ENCODE measurements around the gene LARGE1. TPM values are rescaled to one million over a fixed set of nuclear protein-coding genes. Genes with fewer than 3 reads are reported as not detected.
A peak's percentile ranks its signal among the peaks of the same experiment; 100 is the strongest.

Gene LARGE1
- total RNA-seq, 3 donors from 2014 or later: 23.6 to 27.8 (median 26.1) TPM

- intact Hi-C loops (cut with DNase I; ENCODE audit: low total_unique reads): no loop called here
Measured at GRCh38 chr22:33869946-33870345, 50.3 kb downstream of the LARGE1 start.

GRCh38 chr22:33867971-33868370, 52.3 kb downstream of the LARGE1 start:
- DNase-seq (ENCODE audit: low spot score in 2 of 2): no peak
- Histone ChIP-seq H3K4me3 (no peak overlapping the region), H3K4me1 (no peaks in the 10 kb centered on the region), H3K27me3 (no peaks in the 10 kb centered on the region), H3K36me3 (no peaks in the 10 kb centered on the region), H3K27ac (peak overlapping the region in 1 of 2 donors; percentile 57), H3K9me3 (no peaks in the 10 kb centered on the region)
- intact Hi-C loops (cut with DNase I; ENCODE audit: low total_unique reads): no loop called here
- TF ChIP-seq CTCF (IDR thresholded peaks at IDR 0.05): no peak
- TF ChIP-seq POLR2AphosphoS5 (IDR thresholded peaks at IDR 0.05): no peak
- no peak for TF ChIP-seq POLR2A (IDR thresholded peaks at IDR 0.05)

More at GRCh38 chr22:33869946-33870345, 50.3 kb downstream of the LARGE1 start:
- peak overlapping the region in 1 of 2 donors; percentile 57 for H3K27ac ChIP-seq
- H3K36me3 ChIP-seq: no peaks in the 10 kb centered on the region
- DNase-seq (ENCODE audit: low spot score in 2 of 2): no peak
- TF ChIP-seq POLR2AphosphoS5 (IDR thresholded peaks at IDR 0.05): no peak
- no peak for TF ChIP-seq CTCF (IDR thresholded peaks at IDR 0.05)
- TF ChIP-seq POLR2A (IDR thresholded peaks at IDR 0.05): no peak
- H3K4me3 ChIP-seq: no peak overlapping the region
- H3K27me3 ChIP-seq: no peaks in the 10 kb centered on the region
- H3K9me3 ChIP-seq: no peaks in the 10 kb centered on the region
- no peaks in the 10 kb centered on the region for H3K4me1 ChIP-seq

- DNase-seq (ENCODE audit: low spot score in 2 of 2): no peak
- TF ChIP-seq POLR2AphosphoS5 (IDR thresholded peaks at IDR 0.05) (no peak), CTCF (IDR thresholded peaks at IDR 0.05) (no peak), POLR2A (IDR thresholded peaks at IDR 0.05) (no peak)
- no peaks in the 10 kb centered on the region for H3K36me3 ChIP-seq
- no peaks in the 10 kb centered on the region for H3K27me3 ChIP-seq
- intact Hi-C loops (cut with DNase I; ENCODE audit: low total_unique reads): no loop called here
- H3K4me1 ChIP-seq: no peaks in the 10 kb centered on the region
- no peaks in the 10 kb centered on the region for H3K9me3 ChIP-seq
- H3K27ac ChIP-seq: peak overlapping the region; percentile 10 to 57
- no peak overlapping the region for H3K4me3 ChIP-seq
Measured at GRCh38 chr22:33867118-33867866, 53.0 kb downstream of the LARGE1 start.

- no peaks in the 10 kb centered on the region for H3K9me3 ChIP-seq
- H3K4me3 ChIP-seq: no peak overlapping the region
- no peak for DNase-seq (ENCODE audit: low spot score in 2 of 2)
- TF ChIP-seq POLR2A (IDR thresholded peaks at IDR 0.05) (no peak), POLR2AphosphoS5 (IDR thresholded peaks at IDR 0.05) (no peak), CTCF (IDR thresholded peaks at IDR 0.05) (no peak)
- H3K36me3 ChIP-seq: no peaks in the 10 kb centered on the region
- intact Hi-C loops (cut with DNase I; ENCODE audit: low total_unique reads): no loop called here
- H3K27ac ChIP-seq: peak overlapping the region in 1 of 2 donors; percentile 57
- H3K27me3 ChIP-seq: no peaks in the 10 kb centered on the region
- no peaks in the 10 kb centered on the region for H3K4me1 ChIP-seq
Measured at GRCh38 chr22:33866511-33866910, 53.8 kb downstream of the LARGE1 start.

- DNase-seq (ENCODE audit: low spot score in 2 of 2): no peak
- TF ChIP-seq POLR2AphosphoS5 (IDR thresholded peaks at IDR 0.05): no peak
- no peak for TF ChIP-seq CTCF (IDR thresholded peaks at IDR 0.05)
- Histone ChIP-seq H3K27ac (peak overlapping the region in 1 of 2 donors; percentile 38), H3K9me3 (no peaks in the 10 kb centered on the region), H3K4me1 (no peaks in the 10 kb centered on the region), H3K36me3 (no peaks in the 10 kb centered on the region), H3K27me3 (no peaks in the 10 kb centered on the region), H3K4me3 (no peak overlapping the region)
- intact Hi-C loops (cut with DNase I; ENCODE audit: low total_unique reads): no loop called here
Measured at GRCh38 chr22:33865996-33866395, 54.3 kb downstream of the LARGE1 start.
